Measurements from ENCODE around the gene MAB21L3.

DNA sequence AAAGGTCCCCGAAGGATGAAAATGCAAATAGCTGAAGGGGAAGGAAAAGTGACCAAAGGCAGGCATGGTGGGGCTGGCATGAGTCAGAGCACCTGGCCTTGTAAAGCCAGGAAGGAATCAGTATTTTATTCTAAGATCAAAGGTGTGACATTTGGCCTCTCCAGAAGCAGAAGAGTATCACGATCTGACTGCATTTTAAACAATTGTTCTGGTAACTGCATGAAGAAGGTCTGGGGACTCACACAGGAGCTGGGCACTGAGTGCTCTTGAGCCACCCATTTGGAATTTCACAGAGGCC, 23.2 kb downstream of the MAB21L3 start:
- no peak for TF ChIP-seq CTCF (IDR thresholded peaks at IDR 0.05; ENCODE audit: low read length)
- TF ChIP-seq EZH2phosphoT487 (IDR thresholded peaks at IDR 0.05; ENCODE audit: low read length): no peak
- TF ChIP-seq EZH2 (optimal IDR thresholded peaks at IDR 0.05; ENCODE audit: low read depth, low read length): no peak

All from MM.1S (cell line).